NCI-H1930 (cell line): ENCODE results near the gene FCSK.
"Not testable (repeated sequence)": the region's sequence is repeated elsewhere in the genome, so short reads cannot be mapped to it uniquely, and the experiment has no call there.

Source experiments
- DNase-seq, 2 experiments: peaks; one replicate each; lab custom pipeline; 2025; lab: John Stamatoyannopoulos, UW

The FCSK gene

GRCh38 chr16:70524399-70524825 lies 70.0 kb downstream of the FCSK start:
- not testable (repeated sequence) for DNase-seq

- no peak for DNase-seq
Measured at GRCh38 chr16:70526403-70526802, 72.0 kb downstream of the FCSK start.

- no peak for DNase-seq
Measured at GRCh38 chr16:70527315-70527996, 73.1 kb downstream of the FCSK start.

- no peak for DNase-seq
Measured at GRCh38 chr16:70529051-70529777, 74.8 kb downstream of the FCSK start.
